ENCODE measurements around the gene ALDOC.

DNA sequence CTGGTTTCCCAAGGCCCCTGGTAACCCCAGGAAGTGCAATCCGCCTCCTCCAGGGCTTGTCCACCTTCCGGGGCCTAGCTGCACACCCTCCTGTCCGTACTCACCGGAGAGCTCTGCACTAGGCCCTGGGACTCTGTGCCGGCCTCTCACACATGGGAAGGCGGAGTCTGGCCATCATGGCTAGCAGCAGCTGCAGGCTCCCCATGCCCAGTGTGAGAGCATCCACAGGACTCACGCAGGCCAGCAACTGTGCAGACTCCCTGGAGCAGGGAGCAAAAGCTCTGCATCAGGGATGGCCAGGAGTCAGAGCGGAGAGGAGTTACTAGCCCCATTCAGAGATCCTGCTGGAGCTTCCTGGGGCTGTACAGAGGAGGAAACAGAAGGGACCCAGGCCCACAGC is 50.3 kb downstream of the ALDOC start:
- TF ChIP-seq CTCF (conservative IDR thresholded peaks at IDR 0.05; ENCODE audit: low read depth in 2 of 2) (no peak), ZNF114 (CRISPR knock-in tag; IDR thresholded peaks at IDR 0.05) (no peak), REST (IDR thresholded peaks at IDR 0.05; ENCODE audit: unreplicated experiment) (no peak), EZH2 (IDR thresholded peaks at IDR 0.05; ENCODE audit: low read depth, unreplicated experiment) (no peak), POLR2AphosphoS5 (IDR thresholded peaks at IDR 0.05; ENCODE audit: low read depth) (no peak)
